Gastroesophageal sphincter (tissue), 3 donors: Measurements from ENCODE around the gene GRIP2.

Source experiments
- EP300 ChIP-seq: sonication (generic); formaldehyde crosslinking; IDR thresholded peaks from one replicate; pipeline ENCODE4 v1.6.1; 2017; ENCODE audit warnings: antibody characterized with exemption, mild to moderate bottlenecking
- POLR2A ChIP-seq, 2 donors: fragments of 450-650 bp; IDR thresholded peaks; one replicate each; pipeline ENCODE4 v1.6.1; 2017; ENCODE audit warnings: antibody characterized with exemption in 2 of 2, mild to moderate bottlenecking in 2 of 2, moderate library complexity in 1 of 2
- TF ChIP-seq, protein P1 (sequence below), 4 experiments: fragments of 200-600 bp in 2 of 4; fragments of 450-650 bp in 2 of 4; sonication (generic) in 1 of 4; IDR thresholded peaks; one replicate each; pipeline ENCODE4 v1.5.1; 2017 to 2019; ENCODE audit warnings: antibody characterized with exemption in 4 of 4, mild to moderate bottlenecking in 2 of 4, moderate library complexity in 2 of 4

DNA sequence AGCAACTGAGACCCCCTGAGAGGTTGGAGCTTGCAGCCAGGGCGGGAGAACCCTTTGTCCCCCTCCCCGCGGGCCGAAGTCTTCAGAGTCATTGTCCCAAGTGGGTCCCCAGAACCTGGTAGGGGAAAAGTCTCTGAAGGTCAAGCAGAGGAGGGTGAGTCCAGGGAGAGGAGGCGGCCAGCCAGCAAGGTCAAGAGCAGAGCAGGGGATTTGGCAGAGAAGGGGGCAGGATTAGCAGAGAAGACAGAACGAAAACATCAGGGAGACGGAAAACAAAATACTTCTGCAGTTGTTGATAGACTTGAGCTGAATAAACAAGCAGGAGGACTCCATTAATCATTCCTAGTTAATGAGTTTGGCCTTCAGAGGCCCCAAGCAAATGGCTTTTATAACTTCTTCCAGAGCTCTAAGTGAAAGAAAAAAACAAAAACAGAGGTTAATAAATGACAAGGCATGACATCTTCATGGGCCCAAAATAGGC, 66.7 kb downstream of the GRIP2 start:
- TF ChIP-seq, protein P1, sequence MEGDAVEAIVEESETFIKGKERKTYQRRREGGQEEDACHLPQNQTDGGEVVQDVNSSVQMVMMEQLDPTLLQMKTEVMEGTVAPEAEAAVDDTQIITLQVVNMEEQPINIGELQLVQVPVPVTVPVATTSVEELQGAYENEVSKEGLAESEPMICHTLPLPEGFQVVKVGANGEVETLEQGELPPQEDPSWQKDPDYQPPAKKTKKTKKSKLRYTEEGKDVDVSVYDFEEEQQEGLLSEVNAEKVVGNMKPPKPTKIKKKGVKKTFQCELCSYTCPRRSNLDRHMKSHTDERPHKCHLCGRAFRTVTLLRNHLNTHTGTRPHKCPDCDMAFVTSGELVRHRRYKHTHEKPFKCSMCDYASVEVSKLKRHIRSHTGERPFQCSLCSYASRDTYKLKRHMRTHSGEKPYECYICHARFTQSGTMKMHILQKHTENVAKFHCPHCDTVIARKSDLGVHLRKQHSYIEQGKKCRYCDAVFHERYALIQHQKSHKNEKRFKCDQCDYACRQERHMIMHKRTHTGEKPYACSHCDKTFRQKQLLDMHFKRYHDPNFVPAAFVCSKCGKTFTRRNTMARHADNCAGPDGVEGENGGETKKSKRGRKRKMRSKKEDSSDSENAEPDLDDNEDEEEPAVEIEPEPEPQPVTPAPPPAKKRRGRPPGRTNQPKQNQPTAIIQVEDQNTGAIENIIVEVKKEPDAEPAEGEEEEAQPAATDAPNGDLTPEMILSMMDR (IDR thresholded peaks at IDR 0.05) = no peak
- TF ChIP-seq POLR2A (IDR thresholded peaks at IDR 0.05) = no peak
- no peak for TF ChIP-seq EP300
